Psoas muscle (tissue), 8 donors: ENCODE measurements around the gene PDXDC1. TPM values are rescaled to one million over a fixed set of nuclear protein-coding genes. Genes with fewer than 3 reads are reported as not detected.
"Not testable (repeated sequence)": the region's sequence is repeated elsewhere in the genome, so short reads cannot be mapped to it uniquely, and the experiment has no call there.

ENCODE experiments used
- ATAC-seq, 4 donors: fragments of 200-7000 bp; cut with Tn5 transposase; one replicate each; pipeline ENCODE4 v1.9.1; 2020; ENCODE audit warnings: moderate library complexity in 3 of 4, mild to moderate bottlenecking in 2 of 4
- DNase-seq, 2 donors: peaks; one replicate each; pipeline ENCODE4 v3.0.0-alpha.2; 2020
- H3K27ac ChIP-seq: fragments of 200-600 bp; one replicate; pipeline ENCODE4 v1.8.0; 2022
- H3K27me3 ChIP-seq, 3 donors: fragments of 200-600 bp in 1 of 3; one replicate each; pipeline versions ENCODE4 v1.6.1 to v1.8.0; 2013 to 2022; ENCODE audit warnings: low read length in 2 of 3, mild to moderate bottlenecking in 2 of 3, moderate library complexity in 1 of 3; ENCODE audit not compliant: insufficient read depth in 3 of 3
- H3K36me3 ChIP-seq, 2 donors: fragments of 200-600 bp in 1 of 2; one replicate each; pipeline versions ENCODE4 v1.6.1 to v1.8.0; 2013 to 2022; ENCODE audit warnings: low read depth in 1 of 2, mild to moderate bottlenecking in 1 of 2, moderate library complexity in 1 of 2; ENCODE audit not compliant: insufficient read depth in 1 of 2
- H3K4me1 ChIP-seq: fragments of 200-600 bp; one replicate; pipeline ENCODE4 v1.8.0; 2022
- H3K4me3 ChIP-seq: fragments of 200-600 bp; one replicate; pipeline ENCODE4 v1.8.0; 2022; ENCODE audit warnings: mild to moderate bottlenecking
- H3K9me3 ChIP-seq: fragments of 200-600 bp; one replicate; pipeline ENCODE4 v1.8.0; 2022
- WGBS, 3 donors: extraction: QIAGEN DNeasy Blood & Tissue Kit; methylation state at CpG; one replicate each; pipeline versions ENCODE4 v1.1.6 to v1.1.7; 2013; 5-methylcytosine and 5-hydroxymethylcytosine counted together
- intact Hi-C, 2 donors: fragments of 100-400 bp; cut with DNase I; formaldehyde crosslinking; loops; one replicate each; pipeline versions ENCODE4 v1.11.0 to v1.14.2; 2022
- polyA plus RNA-seq, 3 donors: library from polyadenylated mRNA; stranded (reverse); fragments of 200-250 nt; gene quantifications; one replicate each; pipeline ENCODE4 v1.2.3, GENCODE V29; 2013
- total RNA-seq, 4 donors: library from RNA; stranded (reverse); fragmentation: NEBNext Ultra II Directional in 2 of 4; extraction: Animal tissue kit (Norgen Biotek cat#: 25700) in 2 of 4; gene quantifications; one replicate each; pipeline versions ENCODE4 v1.2.1 to v1.2.4, GENCODE V29; 2021 to 2023
- TF ChIP-seq, protein P1 (sequence below): fragments of 200-600 bp; IDR thresholded peaks from one replicate; pipeline ENCODE4 v1.8.0; 2022; ENCODE audit warnings: antibody characterized with exemption
- donor health status: healthy with polysubstance abuse.
- donor health status: DM: no; HTN: no; CAD: no; lungs with moderate emphysema.
- donor health status: Bipolar disorder and iron deficiency.
- donor health status: healthy.
- donor health status: DM: yes; HTN: yes; CAD: no.
- donor health status: DM: no; HTN: no; CAD: no.
- donor health status: DM: no; HTN: no; CAD: no.
- donor health status: DM: yes; HTN: yes; CAD: no.

The PDXDC1 gene
- total and polyA plus RNA-seq, 7 donors: 22.1 to 82.5 (median 52.3) TPM

GRCh38 chr16:14961405-14962186 is 13.2 kb upstream of the PDXDC1 start:
- 92 to 96% (median 93%) methylated on average over 11 of the region's 11 CpGs for WGBS, 3 donors
- TF ChIP-seq, protein P1, sequence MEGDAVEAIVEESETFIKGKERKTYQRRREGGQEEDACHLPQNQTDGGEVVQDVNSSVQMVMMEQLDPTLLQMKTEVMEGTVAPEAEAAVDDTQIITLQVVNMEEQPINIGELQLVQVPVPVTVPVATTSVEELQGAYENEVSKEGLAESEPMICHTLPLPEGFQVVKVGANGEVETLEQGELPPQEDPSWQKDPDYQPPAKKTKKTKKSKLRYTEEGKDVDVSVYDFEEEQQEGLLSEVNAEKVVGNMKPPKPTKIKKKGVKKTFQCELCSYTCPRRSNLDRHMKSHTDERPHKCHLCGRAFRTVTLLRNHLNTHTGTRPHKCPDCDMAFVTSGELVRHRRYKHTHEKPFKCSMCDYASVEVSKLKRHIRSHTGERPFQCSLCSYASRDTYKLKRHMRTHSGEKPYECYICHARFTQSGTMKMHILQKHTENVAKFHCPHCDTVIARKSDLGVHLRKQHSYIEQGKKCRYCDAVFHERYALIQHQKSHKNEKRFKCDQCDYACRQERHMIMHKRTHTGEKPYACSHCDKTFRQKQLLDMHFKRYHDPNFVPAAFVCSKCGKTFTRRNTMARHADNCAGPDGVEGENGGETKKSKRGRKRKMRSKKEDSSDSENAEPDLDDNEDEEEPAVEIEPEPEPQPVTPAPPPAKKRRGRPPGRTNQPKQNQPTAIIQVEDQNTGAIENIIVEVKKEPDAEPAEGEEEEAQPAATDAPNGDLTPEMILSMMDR: no peak
- no peak overlapping the region for H3K27ac ChIP-seq
- DNase-seq: no peak
- no peak for ATAC-seq
- intact Hi-C loops: no loop called here
- no peak overlapping the region for H3K4me3 ChIP-seq
- H3K4me1 ChIP-seq: no peaks in the 10 kb centered on the region
- no peaks in the 10 kb centered on the region for H3K9me3 ChIP-seq
- no peaks in the 10 kb centered on the region for H3K27me3 ChIP-seq
- no peaks in the 10 kb centered on the region for H3K36me3 ChIP-seq

GRCh38 chr16:14963281-14964173 is 11.3 kb upstream of the PDXDC1 start:
- H3K9me3 ChIP-seq: no peaks in the 10 kb centered on the region
- H3K27ac ChIP-seq: no peak overlapping the region
- DNase-seq (no peak), ATAC-seq (peak in 2 of 4 donors; percentile 14 to 31)
- H3K36me3 ChIP-seq: no peaks in the 10 kb centered on the region
- H3K27me3 ChIP-seq: no peaks in the 10 kb centered on the region
- WGBS, 3 donors: 79 to 80% (median 79%) methylated on average over 8 of the region's 8 CpGs
- intact Hi-C loops: no loop called here
- TF ChIP-seq, protein P1: no peak
- H3K4me3 ChIP-seq: no peak overlapping the region
- no peaks in the 10 kb centered on the region for H3K4me1 ChIP-seq

- TF ChIP-seq, protein P1: no peak
- ATAC-seq (no peak), DNase-seq (no peak)
- intact Hi-C loops: no loop called here
- Histone ChIP-seq H3K36me3 (no peaks in the 10 kb centered on the region), H3K9me3 (no peaks in the 10 kb centered on the region), H3K4me3 (no peak overlapping the region), H3K27me3 (no peaks in the 10 kb centered on the region), H3K4me1 (no peaks in the 10 kb centered on the region), H3K27ac (no peak overlapping the region)
- 89 to 91% (median 91%) methylated on average over 17 of the region's 17 CpGs for WGBS, 3 donors
These were observed 9.5 kb upstream of the PDXDC1 start for GRCh38 chr16:14965328-14965727.

- WGBS, 3 donors: 92 to 96% (median 94%) methylated on average over 3 of the region's 3 CpGs
These were observed 5.0 kb upstream of the PDXDC1 start for GRCh38 chr16:14969795-14970194.

GRCh38 chr16:14971621-14972228 is 3.1 kb upstream of the PDXDC1 start:
- DNase-seq, intact Hi-C loops, H3K9me3 ChIP-seq, H3K36me3 ChIP-seq, H3K4me1 ChIP-seq, H3K4me3 ChIP-seq, H3K27ac ChIP-seq, ATAC-seq, H3K27me3 ChIP-seq: not testable (repeated sequence)
- WGBS, 3 donors: 92 to 95% (median 94%) methylated on average over 12 of the region's 12 CpGs

More at GRCh38 chr16:14969795-14970194, 5.0 kb upstream of the PDXDC1 start:
- H3K9me3 ChIP-seq, H3K36me3 ChIP-seq, H3K27me3 ChIP-seq, H3K27ac ChIP-seq, H3K4me3 ChIP-seq, DNase-seq, ATAC-seq, intact Hi-C loops, H3K4me1 ChIP-seq: not testable (repeated sequence)

- WGBS, 3 donors: 65 to 72% (median 72%) methylated on average over 12 to 14 of the region's 14 CpGs
- not testable (repeated sequence) for DNase-seq, H3K9me3 ChIP-seq
These were observed 972 bp upstream of the PDXDC1 start for GRCh38 chr16:14973785-14974322.

GRCh38 chr16:14974331-14974655 is 533 bp upstream of the PDXDC1 start:
- intact Hi-C loops, H3K27me3 ChIP-seq, H3K9me3 ChIP-seq, H3K4me1 ChIP-seq, H3K36me3 ChIP-seq, DNase-seq, ATAC-seq: not testable (repeated sequence)
- Histone ChIP-seq H3K27ac (peak overlapping the region; percentile 83), H3K4me3 (peak overlapping the region; percentile 81)
- WGBS, 3 donors: 6 to 7% (median 7%) methylated on average over 7 of the region's 7 CpGs

More at GRCh38 chr16:14973785-14974322, 972 bp upstream of the PDXDC1 start:
- H3K4me1 ChIP-seq, H3K36me3 ChIP-seq, H3K27ac ChIP-seq, intact Hi-C loops, ATAC-seq, H3K27me3 ChIP-seq: not testable (repeated sequence)
- peak overlapping the region; percentile 81 for H3K4me3 ChIP-seq
